Measurements from ENCODE around the gene FYN. TPM values are rescaled to one million over a fixed set of nuclear protein-coding genes. Genes with fewer than 3 reads are reported as not detected.

FYN gene
- total and polyA plus RNA-seq, 2 donors from 2014 or later: 34.5 to 52.4 TPM

GRCh38 chr6:111921103-111921502 is 47.9 kb upstream of the FYN start:
- TF ChIP-seq CTCF (IDR thresholded peaks at IDR 0.05; ENCODE audit: borderline replicate concordance, extremely low read depth, insufficient read depth): no peak
- H3K27me3 ChIP-seq (ENCODE audit: control insufficient read depth, insufficient read depth, low read length): no peaks in the 10 kb centered on the region
- H3K36me3 ChIP-seq (ENCODE audit: control insufficient read depth in 2 of 3, insufficient read depth in 3 of 3, low read length in 3 of 3): no peaks in the 10 kb centered on the region
- H3K27ac ChIP-seq (ENCODE audit: low read depth in 2 of 2, low read length in 2 of 2): no peak overlapping the region
- FAIRE-seq (no peak), DNase-seq (no peak)
- H3K9me3 ChIP-seq (ENCODE audit: control insufficient read depth in 2 of 3, insufficient read depth in 1 of 3, low read length in 3 of 3): no peaks in the 10 kb centered on the region
- no peak overlapping the region for H3K9ac ChIP-seq (ENCODE audit: low read length in 3 of 3)
- no peak overlapping the region for H3K4me3 ChIP-seq (ENCODE audit: low read length in 3 of 3)
- intact Hi-C loops (cut with DNase I): no loop called here
- H3K4me1 ChIP-seq (ENCODE audit: control insufficient read depth in 2 of 3, insufficient read depth in 2 of 3, low read depth in 1 of 3, low read length in 3 of 3): no peaks in the 10 kb centered on the region

- DNase-seq (no peak), FAIRE-seq (no peak)
- no peak overlapping the region for H3K4me3 ChIP-seq (ENCODE audit: low read length in 3 of 3)
- H3K4me1 ChIP-seq (ENCODE audit: control insufficient read depth in 2 of 3, insufficient read depth in 2 of 3, low read depth in 1 of 3, low read length in 3 of 3): no peaks in the 10 kb centered on the region
- no peaks in the 10 kb centered on the region for H3K27me3 ChIP-seq (ENCODE audit: control insufficient read depth, insufficient read depth, low read length)
- H3K36me3 ChIP-seq (ENCODE audit: control insufficient read depth in 2 of 3, insufficient read depth in 3 of 3, low read length in 3 of 3): no peaks in the 10 kb centered on the region
- no peaks in the 10 kb centered on the region for H3K9me3 ChIP-seq (ENCODE audit: control insufficient read depth in 2 of 3, insufficient read depth in 1 of 3, low read length in 3 of 3)
- no peak overlapping the region for H3K27ac ChIP-seq (ENCODE audit: low read depth in 2 of 2, low read length in 2 of 2)
- TF ChIP-seq CTCF (IDR thresholded peaks at IDR 0.05; ENCODE audit: borderline replicate concordance, extremely low read depth, insufficient read depth): no peak
- intact Hi-C loops (cut with DNase I): no loop called here
- H3K9ac ChIP-seq (ENCODE audit: low read length in 3 of 3): no peak overlapping the region
Measured at GRCh38 chr6:111920578-111920977, 47.3 kb upstream of the FYN start.

GRCh38 chr6:111918825-111919224 is 45.6 kb upstream of the FYN start:
- no peaks in the 10 kb centered on the region for H3K4me1 ChIP-seq (ENCODE audit: control insufficient read depth in 2 of 3, insufficient read depth in 2 of 3, low read depth in 1 of 3, low read length in 3 of 3)
- H3K27me3 ChIP-seq (ENCODE audit: control insufficient read depth, insufficient read depth, low read length): no peaks in the 10 kb centered on the region
- H3K9me3 ChIP-seq (ENCODE audit: control insufficient read depth in 2 of 3, insufficient read depth in 1 of 3, low read length in 3 of 3): no peaks in the 10 kb centered on the region
- H3K36me3 ChIP-seq (ENCODE audit: control insufficient read depth in 2 of 3, insufficient read depth in 3 of 3, low read length in 3 of 3): no peaks in the 10 kb centered on the region
- H3K9ac ChIP-seq (ENCODE audit: low read length in 3 of 3): no peak overlapping the region
- no peak for TF ChIP-seq CTCF (IDR thresholded peaks at IDR 0.05; ENCODE audit: borderline replicate concordance, extremely low read depth, insufficient read depth)
- no peak overlapping the region for H3K27ac ChIP-seq (ENCODE audit: low read depth in 2 of 2, low read length in 2 of 2)
- intact Hi-C loops (cut with DNase I): no loop called here
- no peak for FAIRE-seq
- no peak overlapping the region for H3K4me3 ChIP-seq (ENCODE audit: low read length in 3 of 3)
- DNase-seq: no peak

GRCh38 chr6:111916747-111917146 is 43.5 kb upstream of the FYN start:
- no peak overlapping the region for H3K4me3 ChIP-seq (ENCODE audit: low read length in 3 of 3)
- no peak for TF ChIP-seq CTCF (IDR thresholded peaks at IDR 0.05; ENCODE audit: borderline replicate concordance, extremely low read depth, insufficient read depth)
- H3K9me3 ChIP-seq (ENCODE audit: control insufficient read depth in 2 of 3, insufficient read depth in 1 of 3, low read length in 3 of 3): no peaks in the 10 kb centered on the region
- no peak overlapping the region for H3K9ac ChIP-seq (ENCODE audit: low read length in 3 of 3)
- no peak for FAIRE-seq
- intact Hi-C loops (cut with DNase I): no loop called here
- H3K36me3 ChIP-seq (ENCODE audit: control insufficient read depth in 2 of 3, insufficient read depth in 3 of 3, low read length in 3 of 3): no peaks in the 10 kb centered on the region
- no peaks in the 10 kb centered on the region for H3K4me1 ChIP-seq (ENCODE audit: control insufficient read depth in 2 of 3, insufficient read depth in 2 of 3, low read depth in 1 of 3, low read length in 3 of 3)
- no peaks in the 10 kb centered on the region for H3K27me3 ChIP-seq (ENCODE audit: control insufficient read depth, insufficient read depth, low read length)
- DNase-seq: no peak
- H3K27ac ChIP-seq (ENCODE audit: low read depth in 2 of 2, low read length in 2 of 2): no peak overlapping the region
